Peyer's patch (tissue), 4 donors: ENCODE results near the gene ATOH7. TPM values are rescaled to one million over a fixed set of nuclear protein-coding genes. Genes with fewer than 3 reads are reported as not detected.
"Not testable (repeated sequence)": the region's sequence is repeated elsewhere in the genome, so short reads cannot be mapped to it uniquely, and the experiment has no call there.

ENCODE experiments used
- DNase-seq, 3 donors: peaks; one replicate each; pipeline ENCODE4 v3.0.0-alpha.2; 2017 to 2019
- H3K27ac ChIP-seq, 4 donors: fragments of 200-600 bp; sonication (generic); one replicate each; pipeline ENCODE4 v1.5.1; 2016 to 2019
- H3K27me3 ChIP-seq, 2 donors: fragments of 200-600 bp; sonication (generic); one replicate each; pipeline ENCODE4 v1.5.1; 2019
- H3K36me3 ChIP-seq, 3 donors: fragments of 200-600 bp; sonication (generic); one replicate each; pipeline ENCODE4 v1.5.1; 2016 to 2019
- H3K4me1 ChIP-seq, 4 donors: fragments of 200-600 bp; sonication (generic); one replicate each; pipeline ENCODE4 v1.5.1; 2016 to 2019
- H3K4me3 ChIP-seq, 4 donors: fragments of 200-600 bp; sonication (generic); 1 replicate in 3 of 4; 2 replicates in 1 of 4; pipeline ENCODE4 v1.5.1; 2016 to 2019; ENCODE audit warnings: mild to moderate bottlenecking in 1 of 4
- H3K9me3 ChIP-seq, 4 donors: fragments of 200-600 bp; sonication (generic); one replicate each; pipeline ENCODE4 v1.5.1; 2016 to 2019; ENCODE audit warnings: mild to moderate bottlenecking in 1 of 4
- CTCF ChIP-seq, 6 experiments: fragments of 450-650 bp in 4 of 6; fragments of 200-600 bp in 2 of 6; sonication (generic) in 1 of 6; IDR thresholded peaks; one replicate each; pipeline ENCODE4 v1.5.1; 2017 to 2019; ENCODE audit warnings: antibody characterized with exemption in 6 of 6, mild to moderate bottlenecking in 3 of 6, moderate library complexity in 1 of 6
- POLR2A ChIP-seq, 2 donors: fragments of 450-650 bp; IDR thresholded peaks; one replicate each; pipeline ENCODE4 v1.5.1; 2017; ENCODE audit warnings: antibody characterized with exemption in 2 of 2, mild to moderate bottlenecking in 2 of 2, moderate library complexity in 2 of 2
- total RNA-seq, 4 donors: library from RNA; depleted of rRNA; stranded (reverse); fragments of >200 nt; gene quantifications; one replicate each; pipeline ENCODE4 v1.1.0, GENCODE V29; 2016

Gene ATOH7
- total RNA-seq, 4 donors from 2014 or later: 0.54 to 5.3 (median 2.6) TPM; not detected in 1

- DNase-seq: peak in 2 of 3 donors; percentile 64 to 80
- Histone ChIP-seq H3K9me3 (no peaks in the 10 kb centered on the region), H3K27me3 (no peaks in the 10 kb centered on the region), H3K4me3 (no peak overlapping the region), H3K36me3 (no peaks in the 10 kb centered on the region), H3K4me1 (no peaks in the 10 kb centered on the region), H3K27ac (no peak overlapping the region)
- TF ChIP-seq POLR2A (IDR thresholded peaks at IDR 0.05): no peak
- TF ChIP-seq CTCF (IDR thresholded peaks at IDR 0.05): peak in 4 of 6 experiments; percentile 27 to 74 (median 64)
These were observed 23.4 kb downstream of the ATOH7 start for GRCh38 chr10:68208424-68209042.

GRCh38 chr10:68202960-68203353, 29.0 kb downstream of the ATOH7 start:
- no peaks in the 10 kb centered on the region for H3K4me1 ChIP-seq
- H3K4me3 ChIP-seq: no peak overlapping the region
- no peaks in the 10 kb centered on the region for H3K9me3 ChIP-seq
- no peak overlapping the region for H3K27ac ChIP-seq
- no peaks in the 10 kb centered on the region for H3K36me3 ChIP-seq
- no peak for TF ChIP-seq POLR2A (IDR thresholded peaks at IDR 0.05)
- no peak for TF ChIP-seq CTCF (IDR thresholded peaks at IDR 0.05)
- no peaks in the 10 kb centered on the region for H3K27me3 ChIP-seq
- no peak for DNase-seq

GRCh38 chr10:68196701-68197100, 35.2 kb downstream of the ATOH7 start:
- H3K27me3 ChIP-seq: no peaks in the 10 kb centered on the region
- no peak overlapping the region for H3K27ac ChIP-seq
- no peak overlapping the region for H3K4me3 ChIP-seq
- H3K4me1 ChIP-seq: no peaks in the 10 kb centered on the region
- no peaks in the 10 kb centered on the region for H3K9me3 ChIP-seq
- no peak for DNase-seq
- TF ChIP-seq CTCF (IDR thresholded peaks at IDR 0.05) (no peak), POLR2A (IDR thresholded peaks at IDR 0.05) (no peak)
- no peaks in the 10 kb centered on the region for H3K36me3 ChIP-seq

- not testable (repeated sequence) for H3K4me3 ChIP-seq, DNase-seq, H3K9me3 ChIP-seq, H3K36me3 ChIP-seq, H3K4me1 ChIP-seq, H3K27me3 ChIP-seq, H3K27ac ChIP-seq
These were observed 36.1 kb downstream of the ATOH7 start for GRCh38 chr10:68195776-68196175.

- no peak for DNase-seq
- no peak overlapping the region for H3K27ac ChIP-seq
- H3K27me3 ChIP-seq: no peaks in the 10 kb centered on the region
- H3K4me1 ChIP-seq: no peaks in the 10 kb centered on the region
- H3K36me3 ChIP-seq: no peaks in the 10 kb centered on the region
- H3K9me3 ChIP-seq: no peaks in the 10 kb centered on the region
- TF ChIP-seq CTCF (IDR thresholded peaks at IDR 0.05): no peak
- TF ChIP-seq POLR2A (IDR thresholded peaks at IDR 0.05): no peak
- H3K4me3 ChIP-seq: no peak overlapping the region
These were observed 37.6 kb downstream of the ATOH7 start for GRCh38 chr10:68194290-68194689.

GRCh38 chr10:68192113-68192512, 39.8 kb downstream of the ATOH7 start:
- no peak overlapping the region for H3K27ac ChIP-seq
- no peaks in the 10 kb centered on the region for H3K36me3 ChIP-seq
- no peak for DNase-seq
- no peaks in the 10 kb centered on the region for H3K27me3 ChIP-seq
- H3K4me3 ChIP-seq: no peak overlapping the region
- H3K4me1 ChIP-seq: no peaks in the 10 kb centered on the region
- H3K9me3 ChIP-seq: no peaks in the 10 kb centered on the region
- TF ChIP-seq POLR2A (IDR thresholded peaks at IDR 0.05) (no peak), CTCF (IDR thresholded peaks at IDR 0.05) (no peak)
